Skeletal muscle satellite cell (primary cell): ENCODE results near the gene CCDC178.
"Not testable (repeated sequence)": the region's sequence is repeated elsewhere in the genome, so short reads cannot be mapped to it uniquely, and the experiment has no call there.

Source experiments
- H3K27me3 ChIP-seq: 2 replicates; pipeline ENCODE4 v1.7.0; 2013; ENCODE audit warnings: low read length; ENCODE audit not compliant: control insufficient read depth, insufficient read depth
- H3K36me3 ChIP-seq: 2 replicates; pipeline ENCODE4 v1.7.0; 2013; ENCODE audit warnings: mild to moderate bottlenecking, control low read depth, low read length; ENCODE audit not compliant: insufficient read depth
- H3K4me1 ChIP-seq: 2 replicates; pipeline ENCODE4 v1.7.0; 2013; ENCODE audit warnings: low read length; ENCODE audit not compliant: control insufficient read depth, insufficient read depth
- H3K4me2 ChIP-seq: 2 replicates; pipeline ENCODE4 v1.7.0; 2013; ENCODE audit warnings: mild to moderate bottlenecking, low read length
- H3K4me3 ChIP-seq: 2 replicates; pipeline ENCODE4 v1.7.0; 2013; ENCODE audit warnings: low read length
- H3K9ac ChIP-seq: 2 replicates; pipeline ENCODE4 v1.7.0; 2013; ENCODE audit warnings: mild to moderate bottlenecking, low read depth, low read length, moderate library complexity
- H3K9me3 ChIP-seq: replicated peaks from 2 replicates; pipeline ENCODE4 v1.7.0; 2013; ENCODE audit warnings: mild to moderate bottlenecking, control low read depth, low read length

Gene CCDC178

DNA sequence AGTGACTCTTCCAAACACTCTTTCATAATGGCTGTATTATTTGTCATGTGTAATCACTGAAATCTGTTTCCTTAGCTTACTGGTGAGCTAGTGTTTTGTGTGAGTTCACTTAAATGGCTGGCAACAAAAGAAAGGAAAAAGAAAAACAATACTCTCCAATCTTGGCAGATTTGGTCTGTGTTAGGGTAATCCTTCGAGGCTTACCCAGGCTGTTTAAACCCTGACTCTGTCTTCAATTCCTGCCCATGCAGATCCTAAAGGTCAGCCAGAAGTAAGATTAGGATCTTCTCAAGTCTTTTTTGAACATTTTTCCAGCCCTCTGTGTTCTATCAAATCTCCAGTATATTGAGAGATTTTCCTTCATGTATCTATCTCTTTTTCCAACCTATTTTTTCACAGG lies 85.3 kb downstream of the CCDC178 start:
- Histone ChIP-seq H3K27me3 (no peaks in the 10 kb centered on the region), H3K4me2 (no peak overlapping the region), H3K36me3 (no peaks in the 10 kb centered on the region), H3K4me1 (no peaks in the 10 kb centered on the region), H3K9ac (no peak overlapping the region), H3K9me3 (no peaks in the 10 kb centered on the region), H3K4me3 (no peak overlapping the region)

- H3K4me2 ChIP-seq: no peak overlapping the region
- no peaks in the 10 kb centered on the region for H3K4me1 ChIP-seq
- H3K9me3 ChIP-seq: no peaks in the 10 kb centered on the region
- H3K9ac ChIP-seq: no peak overlapping the region
- no peak overlapping the region for H3K4me3 ChIP-seq
- no peaks in the 10 kb centered on the region for H3K27me3 ChIP-seq
- no peaks in the 10 kb centered on the region for H3K36me3 ChIP-seq
Measured at GRCh38 chr18:33350256-33350655, 90.3 kb downstream of the CCDC178 start.

DNA sequence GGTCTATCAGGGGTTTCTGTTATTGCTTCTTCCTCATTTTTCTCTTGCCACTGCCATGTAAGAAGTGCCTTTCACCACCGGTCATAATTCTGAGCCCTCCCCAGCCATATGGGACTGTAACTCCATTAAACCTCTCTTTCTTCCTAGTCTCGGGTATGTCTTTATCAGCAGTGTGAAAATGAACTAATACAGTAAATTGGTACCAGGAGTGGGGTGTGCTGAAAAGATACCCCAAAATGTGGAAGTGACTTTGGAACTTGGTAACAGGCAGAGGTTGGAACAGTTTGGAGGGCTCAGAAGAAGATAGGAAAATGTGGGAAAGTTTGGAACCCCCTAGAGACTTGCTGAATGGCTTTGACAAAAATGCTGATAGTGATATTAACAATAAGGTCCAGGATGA lies 100.8 kb downstream of the CCDC178 start:
- H3K9ac ChIP-seq, H3K4me2 ChIP-seq, H3K27me3 ChIP-seq: not testable (repeated sequence)

DNA sequence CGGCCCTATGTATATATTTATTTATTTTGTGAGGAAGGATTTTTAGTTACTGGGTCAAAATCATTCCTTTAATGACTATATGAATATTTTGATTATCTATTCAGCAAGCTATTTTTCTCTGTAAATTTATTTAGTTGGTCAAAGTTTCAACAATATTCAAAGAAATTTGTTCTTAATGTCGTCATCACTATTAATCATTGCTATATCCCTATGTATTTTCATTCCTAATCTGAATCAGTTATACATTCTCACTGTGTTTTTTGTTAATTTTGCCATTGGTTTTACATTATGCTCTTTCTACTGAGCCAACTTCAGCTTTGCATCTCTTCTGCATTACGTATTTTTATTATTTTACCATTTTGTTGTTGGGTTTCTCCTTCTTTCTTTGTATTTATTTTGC lies 105.7 kb downstream of the CCDC178 start:
- Histone ChIP-seq H3K36me3 (no peaks in the 10 kb centered on the region), H3K9me3 (no peaks in the 10 kb centered on the region), H3K9ac (no peak overlapping the region), H3K4me3 (no peak overlapping the region), H3K4me1 (no peaks in the 10 kb centered on the region), H3K27me3 (no peaks in the 10 kb centered on the region), H3K4me2 (no peak overlapping the region)

More for the DNA sequence above, 100.8 kb downstream of the CCDC178 start:
- not testable (repeated sequence) for H3K9me3 ChIP-seq, H3K4me3 ChIP-seq, H3K4me1 ChIP-seq, H3K36me3 ChIP-seq

GRCh38 chr18:33330711-33331110 lies 109.8 kb downstream of the CCDC178 start:
- H3K9me3 ChIP-seq: no peaks in the 10 kb centered on the region
- H3K4me1 ChIP-seq: no peaks in the 10 kb centered on the region
- H3K36me3 ChIP-seq: no peaks in the 10 kb centered on the region
- no peaks in the 10 kb centered on the region for H3K27me3 ChIP-seq
- H3K4me2 ChIP-seq: no peak overlapping the region
- no peak overlapping the region for H3K4me3 ChIP-seq
- H3K9ac ChIP-seq: no peak overlapping the region

DNA sequence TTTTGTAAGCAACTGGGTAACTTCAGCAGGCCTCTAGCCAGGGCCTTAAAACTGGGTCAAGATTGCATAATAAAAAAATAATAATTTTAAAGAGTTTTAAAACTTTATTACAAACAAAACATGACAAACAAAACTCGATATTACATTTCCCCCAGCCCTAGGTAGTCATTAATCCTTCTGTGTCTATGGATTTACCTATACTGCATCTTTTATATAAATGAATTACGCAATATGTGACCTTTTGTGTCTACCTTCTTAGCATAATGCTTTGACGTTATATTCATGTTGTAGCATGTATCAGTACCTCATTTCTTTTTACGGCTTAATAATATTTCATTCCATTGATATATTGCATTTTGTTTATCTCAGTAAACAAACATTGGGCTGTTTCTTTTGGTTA lies 113.5 kb downstream of the CCDC178 start:
- H3K4me3 ChIP-seq: no peak overlapping the region
- H3K9ac ChIP-seq: no peak overlapping the region
- no peak overlapping the region for H3K4me2 ChIP-seq
- H3K4me1 ChIP-seq: no peaks in the 10 kb centered on the region
- no peaks in the 10 kb centered on the region for H3K9me3 ChIP-seq
- H3K27me3 ChIP-seq: no peaks in the 10 kb centered on the region
- H3K36me3 ChIP-seq: no peaks in the 10 kb centered on the region

DNA sequence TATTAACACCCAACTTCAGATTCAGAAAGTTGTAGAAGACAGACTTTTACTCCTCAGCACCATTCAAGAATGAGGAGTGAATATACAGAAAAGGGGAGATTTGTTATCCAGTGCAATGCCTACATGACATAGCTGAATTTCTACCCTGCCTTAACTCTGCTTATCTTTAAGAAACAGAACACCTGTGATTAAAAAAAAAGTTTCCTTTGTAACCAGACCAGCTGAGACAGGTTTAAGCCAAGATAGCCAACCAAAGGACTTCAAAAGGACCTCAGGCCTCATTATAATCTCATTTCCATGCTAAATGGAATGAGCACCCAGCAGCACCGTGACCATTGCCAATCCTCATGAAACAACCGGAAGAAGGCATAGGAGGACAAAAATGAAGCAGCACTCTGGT lies 122.9 kb downstream of the CCDC178 start:
- H3K27me3 ChIP-seq: no peaks in the 10 kb centered on the region
- no peaks in the 10 kb centered on the region for H3K9me3 ChIP-seq
- no peaks in the 10 kb centered on the region for H3K4me1 ChIP-seq
- no peak overlapping the region for H3K9ac ChIP-seq
- no peaks in the 10 kb centered on the region for H3K36me3 ChIP-seq
- H3K4me3 ChIP-seq: no peak overlapping the region
- no peak overlapping the region for H3K4me2 ChIP-seq

DNA sequence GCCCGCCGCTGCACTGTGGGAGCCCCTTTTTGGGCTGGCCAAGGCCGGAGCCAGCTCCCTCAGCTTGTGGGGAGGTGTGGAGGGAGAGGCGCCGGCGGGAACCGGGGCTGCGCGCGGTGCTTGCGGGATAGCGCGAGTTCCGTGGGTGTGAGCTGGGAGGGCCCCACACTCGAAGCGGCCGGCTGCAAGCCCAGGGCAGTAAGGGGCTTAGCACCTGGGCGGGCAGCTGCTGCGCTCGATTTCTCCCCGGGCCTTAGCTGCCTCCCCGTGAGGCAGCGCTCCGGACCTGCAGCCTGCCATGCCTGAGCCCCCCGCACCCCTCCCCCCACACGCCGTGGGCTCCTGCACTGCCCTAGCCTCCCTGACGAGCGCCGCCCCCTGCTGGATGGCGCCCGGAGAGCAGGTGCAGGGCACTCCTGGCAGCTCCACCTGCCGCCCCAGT lies 124.4 kb downstream of the CCDC178 start:
- Histone ChIP-seq H3K27me3 (no peaks in the 10 kb centered on the region), H3K9ac (no peak overlapping the region), H3K4me1 (no peaks in the 10 kb centered on the region), H3K9me3 (no peaks in the 10 kb centered on the region), H3K4me2 (no peak overlapping the region), H3K4me3 (no peak overlapping the region), H3K36me3 (no peaks in the 10 kb centered on the region)

DNA sequence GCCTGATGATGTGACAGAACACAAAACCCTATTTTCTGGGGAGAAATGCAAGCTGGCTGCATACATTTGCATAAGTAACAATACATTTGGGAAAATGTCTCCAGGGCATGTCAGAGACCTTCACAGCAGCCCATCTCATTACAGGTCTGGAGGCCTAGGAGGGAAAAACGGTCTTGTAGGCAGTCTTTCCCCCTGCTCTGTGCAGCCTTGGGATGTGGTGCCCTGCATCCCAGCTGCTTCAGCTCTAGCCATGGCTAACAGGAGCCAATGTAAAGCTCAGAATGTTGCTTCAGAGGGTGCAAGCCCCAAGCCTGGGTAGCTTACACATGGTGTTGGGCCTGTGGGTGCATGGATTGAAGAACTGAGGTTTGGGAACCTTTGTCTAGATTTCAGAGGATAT lies 133.0 kb downstream of the CCDC178 start:
- H3K4me3 ChIP-seq: no peak overlapping the region
- H3K9me3 ChIP-seq: no peaks in the 10 kb centered on the region
- no peaks in the 10 kb centered on the region for H3K36me3 ChIP-seq
- no peak overlapping the region for H3K9ac ChIP-seq
- no peak overlapping the region for H3K4me2 ChIP-seq
- no peaks in the 10 kb centered on the region for H3K27me3 ChIP-seq
- H3K4me1 ChIP-seq: no peaks in the 10 kb centered on the region

DNA sequence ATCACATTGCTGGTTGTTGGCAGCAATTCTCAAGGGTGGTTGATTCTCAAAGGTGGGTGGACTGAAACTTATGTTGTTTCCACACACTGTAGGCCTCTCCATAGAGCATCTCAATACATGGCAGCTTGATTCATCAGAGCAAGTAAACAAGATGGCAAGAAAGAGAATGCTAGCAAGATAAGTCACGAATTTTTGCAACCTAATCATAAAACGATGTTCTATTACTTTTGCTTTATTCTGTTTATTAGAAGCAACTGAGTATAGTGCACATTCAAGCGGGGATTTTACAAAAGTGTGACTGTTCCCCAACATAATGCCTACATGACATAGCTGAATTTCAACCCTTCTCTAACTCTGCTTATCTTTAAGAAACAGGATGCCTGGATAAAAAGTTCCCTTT lies 136.2 kb downstream of the CCDC178 start:
- Histone ChIP-seq H3K4me3 (no peak overlapping the region), H3K36me3 (no peaks in the 10 kb centered on the region), H3K9me3 (no peaks in the 10 kb centered on the region), H3K4me2 (no peak overlapping the region), H3K27me3 (no peaks in the 10 kb centered on the region), H3K9ac (no peak overlapping the region), H3K4me1 (no peaks in the 10 kb centered on the region)

GRCh38 chr18:33291539-33291938 lies 149.0 kb downstream of the CCDC178 start:
- no peak overlapping the region for H3K4me3 ChIP-seq
- H3K4me2 ChIP-seq: no peak overlapping the region
- no peaks in the 10 kb centered on the region for H3K27me3 ChIP-seq
- H3K9ac ChIP-seq: no peak overlapping the region
- H3K9me3 ChIP-seq: no peaks in the 10 kb centered on the region
- H3K4me1 ChIP-seq: no peaks in the 10 kb centered on the region
- H3K36me3 ChIP-seq: no peaks in the 10 kb centered on the region

GRCh38 chr18:33288082-33288716 lies 152.3 kb downstream of the CCDC178 start:
- Histone ChIP-seq H3K4me1 (no peaks in the 10 kb centered on the region), H3K36me3 (no peaks in the 10 kb centered on the region), H3K9me3 (no peaks in the 10 kb centered on the region), H3K4me2 (no peak overlapping the region), H3K27me3 (no peaks in the 10 kb centered on the region), H3K9ac (no peak overlapping the region), H3K4me3 (no peak overlapping the region)
